HepG2 (cell line): ENCODE results near the gene ANKRD11. TPM values are rescaled to one million over a fixed set of nuclear protein-coding genes. Genes with fewer than 3 reads are reported as not detected.
A peak's percentile ranks its signal among the peaks of the same experiment; 100 is the strongest.

Source experiments
- ADNP ChIP-seq: sonication (generic); formaldehyde crosslinking; IDR thresholded peaks from 2 replicates; pipeline ENCODE4 v1.4.0; 2020; ENCODE audit warnings: missing genetic modification reagents
- BHLHE40 ChIP-seq: IDR thresholded peaks from 2 replicates; pipeline ENCODE4 v1.6.1; 2011; ENCODE audit warnings: low read length, improper control_type of control experiment
- HDAC6 ChIP-seq: fragments of 200-600 bp; sonication (generic); IDR thresholded peaks from 2 replicates; pipeline ENCODE4 v1.7.0; 2017; ENCODE audit warnings: mild to moderate bottlenecking, antibody characterized with exemption, low read length, low read depth
- HNF4G ChIP-seq, 2 experiments: sonication (generic) in 1 of 2; formaldehyde crosslinking in 1 of 2; IDR thresholded peaks; 2 replicates each; pipeline versions ENCODE4 v1.4.0 to v1.6.1; 2011 to 2020; ENCODE audit warnings: borderline replicate concordance in 2 of 2, low read depth in 2 of 2, mild to moderate bottlenecking in 2 of 2, low read length in 1 of 2, missing genetic modification reagents in 1 of 2, moderate library complexity in 1 of 2
- KDM6A ChIP-seq: IDR thresholded peaks from 2 replicates; pipeline ENCODE4 v1.6.1; 2016; ENCODE audit warnings: low read depth
- MYC ChIP-seq: sonication (generic); formaldehyde crosslinking; IDR thresholded peaks from 2 replicates; pipeline ENCODE4 v1.9.0; 2021; ENCODE audit warnings: missing genetic modification reagents, borderline replicate concordance
- NFE2L1 ChIP-seq: sonication (generic); formaldehyde crosslinking; IDR thresholded peaks from 2 replicates; pipeline ENCODE4 v1.4.0; 2020; ENCODE audit warnings: missing genetic modification reagents, mild to moderate bottlenecking, borderline replicate concordance
- NFRKB ChIP-seq: fragments of 450-650 bp; IDR thresholded peaks from 2 replicates; pipeline ENCODE4 v1.6.1; 2017
- POLR2AphosphoS2 ChIP-seq: IDR thresholded peaks from 2 replicates; pipeline ENCODE4 v1.6.1; 2011; ENCODE audit warnings: low read depth, low read length, improper control_type of control experiment
- SMAD3 ChIP-seq: sonication (generic); formaldehyde crosslinking; IDR thresholded peaks from 2 replicates; pipeline ENCODE4 v1.4.0; 2020; ENCODE audit warnings: missing genetic modification reagents
- SMAD9 ChIP-seq: sonication (generic); formaldehyde crosslinking; IDR thresholded peaks from 2 replicates; pipeline ENCODE4 v1.5.1; 2020; ENCODE audit warnings: mild to moderate bottlenecking, missing genetic modification reagents
- SSRP1 ChIP-seq: IDR thresholded peaks from 2 replicates; pipeline ENCODE4 v1.6.1; 2016; ENCODE audit warnings: control low read depth
- ZKSCAN8 ChIP-seq: IDR thresholded peaks from 2 replicates; pipeline ENCODE4 v1.6.1; 2016; ENCODE audit warnings: borderline replicate concordance, missing genetic modification reagents, missing compliant biosample characterization
- ZNF121 ChIP-seq: sonication (generic); formaldehyde crosslinking; IDR thresholded peaks from 2 replicates; pipeline ENCODE4 v1.5.0; 2020; ENCODE audit warnings: mild to moderate bottlenecking, missing genetic modification reagents
- ZNF160 ChIP-seq: sonication (generic); formaldehyde crosslinking; IDR thresholded peaks from 2 replicates; pipeline ENCODE4 v1.8.0; 2022; ENCODE audit warnings: mild to moderate bottlenecking, inconsistent platforms, missing genetic modification reagents
- ZNF460 ChIP-seq: sonication (generic); formaldehyde crosslinking; IDR thresholded peaks from 2 replicates; pipeline ENCODE4 v1.5.1; 2020; ENCODE audit warnings: missing genetic modification reagents, mild to moderate bottlenecking, borderline replicate concordance
- ZNF746 ChIP-seq: sonication (generic); formaldehyde crosslinking; IDR thresholded peaks from 2 replicates; pipeline ENCODE4 v1.8.0; 2022; ENCODE audit warnings: mild to moderate bottlenecking, missing genetic modification reagents
- ZNF75D ChIP-seq: sonication (generic); formaldehyde crosslinking; IDR thresholded peaks from 2 replicates; pipeline ENCODE4 v1.8.1; 2023; ENCODE audit warnings: missing genetic modification reagents, mild to moderate bottlenecking, borderline replicate concordance
- polyA plus RNA-seq, 8 experiments: library from polyadenylated mRNA; depleted of rRNA in 3 of 8; stranded (reverse) in 7 of 8; unstranded in 1 of 8; fragments of >200 nt; fragmentation: Illumina TruSeq in 4 of 8; extraction: Trizol in 4 of 8; gene quantifications; 2 replicates each; pipeline versions ENCODE4 v1.2.1 to v1.2.3, GENCODE V29; 2011 to 2016; ENCODE audit warnings: low read depth in 4 of 8, missing spikeins in 1 of 8, mixed read lengths in 1 of 8; ENCODE audit not compliant: insufficient read depth in 1 of 8
- total RNA-seq, 5 experiments: library from RNA; depleted of rRNA; stranded (reverse); fragments of >200 nt; fragmentation: Illumina TruSeq; extraction: Trizol; gene quantifications; 2 replicates each; pipeline ENCODE4 v1.2.3, GENCODE V29; 2016; ENCODE audit warnings: low read depth in 1 of 5
- TF ChIP-seq, protein P1 (sequence below): sonication (generic); formaldehyde crosslinking; IDR thresholded peaks from 2 replicates; pipeline ENCODE4 v1.4.0; 2020; ENCODE audit warnings: missing genetic modification reagents, borderline replicate concordance
- TF ChIP-seq, protein P2 (sequence below): IDR thresholded peaks from 2 replicates; pipeline ENCODE4 v1.6.1; 2016; ENCODE audit warnings: missing genetic modification reagents, missing compliant biosample characterization
- TF ChIP-seq, protein P3 (sequence below): sonication (generic); formaldehyde crosslinking; IDR thresholded peaks from 2 replicates; pipeline ENCODE4 v1.5.0; 2020; ENCODE audit warnings: missing genetic modification reagents

Gene ANKRD11
- total and polyA plus RNA-seq, 2 of the 13 experiments (the other 11 are each of a cell fraction or from before 2014, with no cell fraction given): 21.4 to 38.4 TPM

DNA sequence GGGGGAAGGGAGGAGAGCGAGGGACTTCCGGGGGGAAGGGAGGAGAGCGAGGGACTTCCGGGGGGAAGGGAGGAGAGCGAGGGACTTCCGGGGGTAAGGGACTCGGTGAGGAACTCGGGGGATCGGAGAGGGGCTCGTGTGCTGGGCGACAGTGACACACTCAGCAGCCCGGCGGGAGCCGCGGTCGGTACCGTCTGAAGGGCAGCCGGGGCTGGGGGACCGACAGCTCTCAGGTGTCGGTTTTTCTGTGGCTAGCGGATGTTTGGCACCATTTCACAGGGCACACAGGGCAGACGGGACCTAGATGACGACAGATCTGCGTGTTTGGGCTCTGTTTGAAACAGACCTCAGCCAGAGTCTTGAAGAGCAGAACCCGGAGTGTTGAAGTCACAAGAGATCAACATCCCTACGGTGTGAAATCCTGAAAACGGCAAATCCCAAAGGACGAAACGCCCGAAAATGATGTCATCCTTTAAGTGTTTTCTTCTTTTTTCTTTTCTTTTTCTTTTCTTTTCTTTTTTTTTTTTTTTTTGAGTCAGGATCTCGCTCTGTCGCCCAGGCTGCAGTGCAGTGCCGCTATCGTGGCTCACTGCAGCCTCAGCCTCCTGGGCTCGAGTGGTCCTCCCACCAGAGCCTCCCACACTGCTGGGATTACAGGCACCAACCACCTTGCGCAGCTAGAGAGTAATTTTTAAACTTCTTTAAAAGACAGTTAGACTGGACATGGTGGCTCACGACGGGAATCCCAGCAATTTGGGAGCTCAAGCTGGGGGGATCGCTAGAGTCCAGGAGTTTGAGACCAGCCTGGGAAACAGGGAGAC is 249.0 kb downstream of the ANKRD11 start (continued):
- TF ChIP-seq, protein P1, sequence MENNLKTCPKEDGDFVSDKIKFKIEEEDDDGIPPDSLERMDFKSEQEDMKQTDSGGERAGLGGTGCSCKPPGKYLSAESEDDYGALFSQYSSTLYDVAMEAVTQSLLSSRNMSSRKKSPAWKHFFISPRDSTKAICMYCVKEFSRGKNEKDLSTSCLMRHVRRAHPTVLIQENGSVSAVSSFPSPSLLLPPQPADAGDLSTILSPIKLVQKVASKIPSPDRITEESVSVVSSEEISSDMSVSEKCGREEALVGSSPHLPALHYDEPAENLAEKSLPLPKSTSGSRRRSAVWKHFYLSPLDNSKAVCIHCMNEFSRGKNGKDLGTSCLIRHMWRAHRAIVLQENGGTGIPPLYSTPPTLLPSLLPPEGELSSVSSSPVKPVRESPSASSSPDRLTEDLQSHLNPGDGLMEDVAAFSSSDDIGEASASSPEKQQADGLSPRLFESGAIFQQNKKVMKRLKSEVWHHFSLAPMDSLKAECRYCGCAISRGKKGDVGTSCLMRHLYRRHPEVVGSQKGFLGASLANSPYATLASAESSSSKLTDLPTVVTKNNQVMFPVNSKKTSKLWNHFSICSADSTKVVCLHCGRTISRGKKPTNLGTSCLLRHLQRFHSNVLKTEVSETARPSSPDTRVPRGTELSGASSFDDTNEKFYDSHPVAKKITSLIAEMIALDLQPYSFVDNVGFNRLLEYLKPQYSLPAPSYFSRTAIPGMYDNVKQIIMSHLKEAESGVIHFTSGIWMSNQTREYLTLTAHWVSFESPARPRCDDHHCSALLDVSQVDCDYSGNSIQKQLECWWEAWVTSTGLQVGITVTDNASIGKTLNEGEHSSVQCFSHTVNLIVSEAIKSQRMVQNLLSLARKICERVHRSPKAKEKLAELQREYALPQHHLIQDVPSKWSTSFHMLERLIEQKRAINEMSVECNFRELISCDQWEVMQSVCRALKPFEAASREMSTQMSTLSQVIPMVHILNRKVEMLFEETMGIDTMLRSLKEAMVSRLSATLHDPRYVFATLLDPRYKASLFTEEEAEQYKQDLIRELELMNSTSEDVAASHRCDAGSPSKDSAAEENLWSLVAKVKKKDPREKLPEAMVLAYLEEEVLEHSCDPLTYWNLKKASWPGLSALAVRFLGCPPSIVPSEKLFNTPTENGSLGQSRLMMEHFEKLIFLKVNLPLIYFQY (CRISPR knock-in tag): no peak
- no peak for TF ChIP-seq HDAC6
- no peak for TF ChIP-seq HNF4G (IDR thresholded peaks at IDR 0.05; ENCODE audit: borderline replicate concordance, low read depth, low read length)
- TF ChIP-seq HNF4G (CRISPR knock-in tag; IDR thresholded peaks at IDR 0.05; ENCODE audit: borderline replicate concordance, low read depth): no peak; the same call in 1 of the 2 replicates
- no peak; the same call in 1 of the 2 replicates for TF ChIP-seq ZKSCAN8 (CRISPR knock-in tag)
- TF ChIP-seq NFE2L1: peak; percentile 30; the same call in 1 of the 2 replicates
- no peak for TF ChIP-seq NFRKB
- TF ChIP-seq ZNF75D (CRISPR knock-in tag): no peak
- TF ChIP-seq SSRP1: peak; percentile 79; the same call in 1 of the 2 replicates
- TF ChIP-seq BHLHE40: no peak; the same call in 1 of the 2 replicates
- 0 out of 2 replicates have a peak, but pooled peaks have one; percentile 41 for TF ChIP-seq POLR2AphosphoS2
- TF ChIP-seq ZNF460: no peak
- no peak for TF ChIP-seq SMAD9 (CRISPR knock-in tag)
- peak; percentile 87; the same call in 1 of the 2 replicates for TF ChIP-seq MYC (CRISPR knock-in tag)
- 0 out of 2 replicates have a peak, but pooled peaks have one; percentile 66 for TF ChIP-seq ZNF160
- TF ChIP-seq ZNF121 (CRISPR knock-in tag): no peak
- TF ChIP-seq KDM6A: no peak
- TF ChIP-seq, protein P2, sequence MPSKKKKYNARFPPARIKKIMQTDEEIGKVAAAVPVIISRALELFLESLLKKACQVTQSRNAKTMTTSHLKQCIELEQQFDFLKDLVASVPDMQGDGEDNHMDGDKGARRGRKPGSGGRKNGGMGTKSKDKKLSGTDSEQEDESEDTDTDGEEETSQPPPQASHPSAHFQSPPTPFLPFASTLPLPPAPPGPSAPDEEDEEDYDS (CRISPR knock-in tag): peak; percentile 63; the same call in 1 of the 2 replicates
- TF ChIP-seq, protein P3, sequence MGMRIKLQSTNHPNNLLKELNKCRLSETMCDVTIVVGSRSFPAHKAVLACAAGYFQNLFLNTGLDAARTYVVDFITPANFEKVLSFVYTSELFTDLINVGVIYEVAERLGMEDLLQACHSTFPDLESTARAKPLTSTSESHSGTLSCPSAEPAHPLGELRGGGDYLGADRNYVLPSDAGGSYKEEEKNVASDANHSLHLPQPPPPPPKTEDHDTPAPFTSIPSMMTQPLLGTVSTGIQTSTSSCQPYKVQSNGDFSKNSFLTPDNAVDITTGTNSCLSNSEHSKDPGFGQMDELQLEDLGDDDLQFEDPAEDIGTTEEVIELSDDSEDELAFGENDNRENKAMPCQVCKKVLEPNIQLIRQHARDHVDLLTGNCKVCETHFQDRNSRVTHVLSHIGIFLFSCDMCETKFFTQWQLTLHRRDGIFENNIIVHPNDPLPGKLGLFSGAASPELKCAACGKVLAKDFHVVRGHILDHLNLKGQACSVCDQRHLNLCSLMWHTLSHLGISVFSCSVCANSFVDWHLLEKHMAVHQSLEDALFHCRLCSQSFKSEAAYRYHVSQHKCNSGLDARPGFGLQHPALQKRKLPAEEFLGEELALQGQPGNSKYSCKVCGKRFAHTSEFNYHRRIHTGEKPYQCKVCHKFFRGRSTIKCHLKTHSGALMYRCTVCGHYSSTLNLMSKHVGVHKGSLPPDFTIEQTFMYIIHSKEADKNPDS: no peak
- peak; percentile 90 for TF ChIP-seq ZNF746
- TF ChIP-seq ADNP (CRISPR knock-in tag): no peak
- no peak; the same call in 1 of the 2 replicates for TF ChIP-seq SMAD3 (CRISPR knock-in tag)
